ENCODE data around the gene C22orf23. TPM values are rescaled to one million over a fixed set of nuclear protein-coding genes. Genes with fewer than 3 reads are reported as not detected.
"Not testable (repeated sequence)": the region's sequence is repeated elsewhere in the genome, so short reads cannot be mapped to it uniquely, and the experiment has no call there.

Gene C22orf23
- total RNA-seq, 1 donor from 2014 or later: 0.82 TPM

GRCh38 chr22:37981282-37982011, 28.0 kb upstream of the C22orf23 start:
- no peak for DNase-seq
- TF ChIP-seq, protein P1, sequence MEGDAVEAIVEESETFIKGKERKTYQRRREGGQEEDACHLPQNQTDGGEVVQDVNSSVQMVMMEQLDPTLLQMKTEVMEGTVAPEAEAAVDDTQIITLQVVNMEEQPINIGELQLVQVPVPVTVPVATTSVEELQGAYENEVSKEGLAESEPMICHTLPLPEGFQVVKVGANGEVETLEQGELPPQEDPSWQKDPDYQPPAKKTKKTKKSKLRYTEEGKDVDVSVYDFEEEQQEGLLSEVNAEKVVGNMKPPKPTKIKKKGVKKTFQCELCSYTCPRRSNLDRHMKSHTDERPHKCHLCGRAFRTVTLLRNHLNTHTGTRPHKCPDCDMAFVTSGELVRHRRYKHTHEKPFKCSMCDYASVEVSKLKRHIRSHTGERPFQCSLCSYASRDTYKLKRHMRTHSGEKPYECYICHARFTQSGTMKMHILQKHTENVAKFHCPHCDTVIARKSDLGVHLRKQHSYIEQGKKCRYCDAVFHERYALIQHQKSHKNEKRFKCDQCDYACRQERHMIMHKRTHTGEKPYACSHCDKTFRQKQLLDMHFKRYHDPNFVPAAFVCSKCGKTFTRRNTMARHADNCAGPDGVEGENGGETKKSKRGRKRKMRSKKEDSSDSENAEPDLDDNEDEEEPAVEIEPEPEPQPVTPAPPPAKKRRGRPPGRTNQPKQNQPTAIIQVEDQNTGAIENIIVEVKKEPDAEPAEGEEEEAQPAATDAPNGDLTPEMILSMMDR (IDR thresholded peaks at IDR 0.05; ENCODE audit: borderline replicate concordance): no peak
- Histone ChIP-seq H3K36me3 (peaks cover 4% of the 10 kb centered on the region), H3K9me3 (replicated peaks) (no peaks in the 10 kb centered on the region), H3K4me1 (peaks cover 13% of the 10 kb centered on the region), H3K27me3 (ENCODE audit: low read depth) (no peaks in the 10 kb centered on the region), H3K27ac (replicated peaks) (peak overlapping the region; percentile 12), H3K4me3 (peak overlapping the region; percentile 40)
- intact Hi-C loops (cut with micrococcal nuclease): no loop called here

- intact Hi-C loops (cut with micrococcal nuclease): no loop called here
- H3K36me3 ChIP-seq: peaks cover 3% of the 10 kb centered on the region
- TF ChIP-seq, protein P1 (IDR thresholded peaks at IDR 0.05; ENCODE audit: borderline replicate concordance): no peak
- no peaks in the 10 kb centered on the region for H3K9me3 ChIP-seq (replicated peaks)
- H3K27ac ChIP-seq (replicated peaks): no peak overlapping the region
- no peak for DNase-seq
- H3K4me3 ChIP-seq: peak overlapping the region; percentile 40
- H3K27me3 ChIP-seq (ENCODE audit: low read depth): no peaks in the 10 kb centered on the region
- H3K4me1 ChIP-seq: peaks cover 13% of the 10 kb centered on the region
Observed at GRCh38 chr22:37979782-37980181, 26.4 kb upstream of the C22orf23 start.

GRCh38 chr22:37976547-37976946, 23.1 kb upstream of the C22orf23 start:
- H3K9me3 ChIP-seq (replicated peaks): no peaks in the 10 kb centered on the region
- DNase-seq: no peak
- H3K36me3 ChIP-seq: peaks cover 3% of the 10 kb centered on the region
- H3K4me1 ChIP-seq: peaks cover 9% of the 10 kb centered on the region
- TF ChIP-seq, protein P1 (IDR thresholded peaks at IDR 0.05; ENCODE audit: borderline replicate concordance): no peak
- H3K27ac ChIP-seq (replicated peaks): no peak overlapping the region
- H3K27me3 ChIP-seq (ENCODE audit: low read depth): no peaks in the 10 kb centered on the region
- H3K4me3 ChIP-seq: no peak overlapping the region
- intact Hi-C loops (cut with micrococcal nuclease): no loop called here

GRCh38 chr22:37976022-37976421, 22.6 kb upstream of the C22orf23 start:
- H3K27ac ChIP-seq (replicated peaks); H3K4me3 ChIP-seq; H3K27me3 ChIP-seq (ENCODE audit: low read depth); H3K4me1 ChIP-seq; DNase-seq; H3K36me3 ChIP-seq; intact Hi-C loops (cut with micrococcal nuclease); H3K9me3 ChIP-seq (replicated peaks): not testable (repeated sequence)

GRCh38 chr22:37975153-37975552, 21.8 kb upstream of the C22orf23 start:
- TF ChIP-seq, protein P1 (IDR thresholded peaks at IDR 0.05; ENCODE audit: borderline replicate concordance): no peak
- no peak overlapping the region for H3K4me3 ChIP-seq
- no peaks in the 10 kb centered on the region for H3K27me3 ChIP-seq (ENCODE audit: low read depth)
- no peaks in the 10 kb centered on the region for H3K9me3 ChIP-seq (replicated peaks)
- peaks cover 3% of the 10 kb centered on the region for H3K36me3 ChIP-seq
- no peaks in the 10 kb centered on the region for H3K4me1 ChIP-seq
- no peak for DNase-seq
- intact Hi-C loops (cut with micrococcal nuclease): no loop called here
- no peak overlapping the region for H3K27ac ChIP-seq (replicated peaks)

Measured in left ventricle myocardium inferior (tissue), 1 donor.